A673 (cell line): ENCODE measurements around the gene CPA5. TPM values are rescaled to one million over a fixed set of nuclear protein-coding genes. Genes with fewer than 3 reads are reported as not detected.

Experiments used
- BruUV-seq: library from RNA; stranded (reverse); fragments of 400-500 nt; replicated peaks from 2 replicates; lab custom pipeline; 2021; lab: Mats Ljungman, UMichigan
- CTCF ChIA-PET: fragments of 300-600 bp; sonication (Branson Sonifier 250); formaldehyde crosslinking; loops from one replicate; lab custom pipeline; 2022; ENCODE audit warnings: antibody characterized with exemption; lab: Charles Lee
- POLR2A ChIA-PET: fragments of 300-600 bp; sonication (Branson Sonifier 250); formaldehyde crosslinking; loops from one replicate; lab custom pipeline; 2022; ENCODE audit warnings: antibody characterized with exemption; ENCODE audit not compliant: low non-redundant PET; lab: Charles Lee
- DNase-seq: peaks from one replicate; pipeline ENCODE4 v3.0.0-alpha.2; 2015; ENCODE audit warnings: low spot score
- H3K27ac ChIP-seq: fragments of 200-600 bp; sonication (generic); 2 replicates; pipeline ENCODE4 v1.5.1; 2016; ENCODE audit warnings: mixed run types, low read depth, mild to moderate bottlenecking, mixed read lengths, antibody characterized with exemption, low read length; ENCODE audit not compliant: poor library complexity, severe bottlenecking
- H3K27me3 ChIP-seq: fragments of 200-600 bp; sonication (generic); replicated peaks from 2 replicates; pipeline ENCODE4 v1.6.1; 2017; ENCODE audit warnings: mixed run types, low read depth, mild to moderate bottlenecking, mixed read lengths, antibody characterized with exemption, low read length; ENCODE audit not compliant: insufficient read depth, poor library complexity
- H3K36me3 ChIP-seq: fragments of 200-600 bp; sonication (generic); 2 replicates; pipeline ENCODE4 v1.6.1; 2016; ENCODE audit warnings: mixed run types, mild to moderate bottlenecking, mixed read lengths, antibody characterized with exemption, low read length; ENCODE audit not compliant: insufficient read depth, poor library complexity, severe bottlenecking
- H3K4me1 ChIP-seq: fragments of 200-600 bp; sonication (generic); 2 replicates; pipeline ENCODE4 v1.6.1; 2017; ENCODE audit warnings: mixed run types, mild to moderate bottlenecking, mixed read lengths, antibody characterized with exemption, low read length; ENCODE audit not compliant: insufficient read depth, poor library complexity, severe bottlenecking
- H3K4me3 ChIP-seq: fragments of 200-600 bp; sonication (generic); 2 replicates; pipeline ENCODE4 v1.5.1; 2016; ENCODE audit warnings: low read depth, mixed run types, mild to moderate bottlenecking, mixed read lengths, low read length; ENCODE audit not compliant: poor library complexity, severe bottlenecking
- H3K9me3 ChIP-seq: fragments of 200-600 bp; sonication (generic); 2 replicates; pipeline ENCODE4 v1.6.1; 2016; ENCODE audit warnings: mixed run types, low read depth, mild to moderate bottlenecking, mixed read lengths, antibody characterized with exemption, low read length; ENCODE audit not compliant: poor library complexity, severe bottlenecking
- EZH2 ChIP-seq: fragments of 200-600 bp; sonication (generic); IDR thresholded peaks from 2 replicates; pipeline ENCODE4 v1.6.1; 2017; ENCODE audit warnings: borderline replicate concordance, low read depth, mild to moderate bottlenecking, mixed read lengths, antibody characterized with exemption, low read length; ENCODE audit not compliant: poor library complexity, severe bottlenecking
- intact Hi-C: fragments of 100-400 bp; cut with micrococcal nuclease; formaldehyde crosslinking; loops from one replicate; pipeline ENCODE4 v1.10.0; 2022; ENCODE audit not compliant: unreplicated experiment
- total RNA-seq: library from RNA; stranded (reverse); gene quantifications from 2 replicates; pipeline ENCODE4 v1.2.3, GENCODE V29; 2021
- TF ChIP-seq, protein P1 (sequence below): fragments of 300-800, 200-600 bp; sonication (generic); conservative IDR thresholded peaks from 2 replicates; pipeline ENCODE4 v1.5.1; 2017; ENCODE audit warnings: low read depth, mild to moderate bottlenecking, antibody characterized with exemption, low read length, moderate library complexity, mixed read lengths

The CPA5 gene
- total RNA-seq, 1 experiment from 2014 or later, result not detected

DNA sequence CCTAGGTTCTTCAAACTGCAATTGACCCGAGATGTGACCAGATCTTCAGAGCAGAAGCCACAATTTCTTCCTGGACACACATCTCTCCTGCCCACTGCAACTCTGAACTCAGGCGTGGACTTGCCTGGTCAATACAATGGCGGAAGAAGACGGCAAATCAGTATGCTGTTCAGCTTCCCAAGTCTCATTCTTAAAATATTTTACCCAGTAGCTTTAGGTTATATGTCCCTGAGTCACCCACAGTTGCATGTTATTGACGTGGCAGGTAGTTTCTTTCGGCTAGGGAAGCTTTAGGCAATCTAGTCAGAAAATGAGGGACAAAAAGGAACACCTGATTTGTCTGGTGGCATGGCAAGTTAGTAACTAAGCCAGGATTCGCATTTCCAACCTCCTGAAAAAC lies 73.7 kb downstream of the CPA5 start:
- CTCF ChIA-PET, result no interaction called here
- Histone ChIP-seq H3K4me1 (peaks cover 15% of the 10 kb centered on the region), H3K27me3 (no peaks in the 10 kb centered on the region), H3K36me3 (no peaks in the 10 kb centered on the region), H3K4me3 (no peak overlapping the region), H3K9me3 (no peaks in the 10 kb centered on the region), H3K27ac (no peak overlapping the region)
- DNase-seq, result no peak
- BruUV-seq, result no TSS peak
- POLR2A ChIA-PET, result no interaction called here
- TF ChIP-seq EZH2, result no peak
- TF ChIP-seq, protein P1, sequence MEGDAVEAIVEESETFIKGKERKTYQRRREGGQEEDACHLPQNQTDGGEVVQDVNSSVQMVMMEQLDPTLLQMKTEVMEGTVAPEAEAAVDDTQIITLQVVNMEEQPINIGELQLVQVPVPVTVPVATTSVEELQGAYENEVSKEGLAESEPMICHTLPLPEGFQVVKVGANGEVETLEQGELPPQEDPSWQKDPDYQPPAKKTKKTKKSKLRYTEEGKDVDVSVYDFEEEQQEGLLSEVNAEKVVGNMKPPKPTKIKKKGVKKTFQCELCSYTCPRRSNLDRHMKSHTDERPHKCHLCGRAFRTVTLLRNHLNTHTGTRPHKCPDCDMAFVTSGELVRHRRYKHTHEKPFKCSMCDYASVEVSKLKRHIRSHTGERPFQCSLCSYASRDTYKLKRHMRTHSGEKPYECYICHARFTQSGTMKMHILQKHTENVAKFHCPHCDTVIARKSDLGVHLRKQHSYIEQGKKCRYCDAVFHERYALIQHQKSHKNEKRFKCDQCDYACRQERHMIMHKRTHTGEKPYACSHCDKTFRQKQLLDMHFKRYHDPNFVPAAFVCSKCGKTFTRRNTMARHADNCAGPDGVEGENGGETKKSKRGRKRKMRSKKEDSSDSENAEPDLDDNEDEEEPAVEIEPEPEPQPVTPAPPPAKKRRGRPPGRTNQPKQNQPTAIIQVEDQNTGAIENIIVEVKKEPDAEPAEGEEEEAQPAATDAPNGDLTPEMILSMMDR, result no peak
- intact Hi-C loops, result no loop called here

Other genes starting within 250 kb of the CPA5 start
- 45.8 and 46.7 TPM in 2 replicates for gene TMEM209, start 139.4 kb upstream of the CPA5 start, total RNA-seq
- not detected in 2 replicates for gene SSMEM1, start 137.0 kb upstream of the CPA5 start, total RNA-seq
- 0.26 and 0.43 TPM in 2 replicates for gene CPA2, start 78.0 kb upstream of the CPA5 start, total RNA-seq
- gene CPA4, start 51.7 kb upstream of the CPA5 start, total RNA-seq, result 0.35 TPM in 1 of 2 replicates, not detected in the other
- gene CPA1, start 35.7 kb downstream of the CPA5 start, total RNA-seq, result not detected in 2 replicates
- 25.0 and 25.7 TPM in 2 replicates for gene CEP41, start 96.2 kb downstream of the CPA5 start, total RNA-seq
- gene MEST, start 147.3 kb downstream of the CPA5 start, total RNA-seq, result 34.9 and 37.4 TPM in 2 replicates